Effector CD4-positive, alpha-beta T cell (primary cell): Measurements from ENCODE around the gene HCN3.
"Not testable (repeated sequence)": the region's sequence is repeated elsewhere in the genome, so short reads cannot be mapped to it uniquely, and the experiment has no call there.

Experiments used
- DNase-seq: peaks from one replicate; pipeline ENCODE4 v3.0.0-alpha.2; 2020

Gene HCN3

GRCh38 chr1:155285631-155286044, 8.4 kb downstream of the HCN3 start:
- DNase-seq = no peak

GRCh38 chr1:155286544-155286943, 9.3 kb downstream of the HCN3 start:
- no peak for DNase-seq

- DNase-seq = no peak
These were observed 10.8 kb downstream of the HCN3 start for GRCh38 chr1:155287987-155288543.

- not testable (repeated sequence) for DNase-seq
These were observed 13.7 kb downstream of the HCN3 start for GRCh38 chr1:155291006-155291405.

GRCh38 chr1:155293086-155293749, 16.0 kb downstream of the HCN3 start:
- no peak for DNase-seq

GRCh38 chr1:155294520-155295182, 17.4 kb downstream of the HCN3 start:
- no peak for DNase-seq

GRCh38 chr1:155295183-155295941, 18.1 kb downstream of the HCN3 start:
- DNase-seq = no peak

- DNase-seq = no peak
These were observed 18.6 kb downstream of the HCN3 start for GRCh38 chr1:155295942-155296267.

- DNase-seq = no peak
These were observed 19.4 kb downstream of the HCN3 start for GRCh38 chr1:155296661-155297060.

- DNase-seq = no peak
These were observed 20.1 kb downstream of the HCN3 start for GRCh38 chr1:155297384-155297783.

GRCh38 chr1:155300024-155300423, 22.8 kb downstream of the HCN3 start:
- DNase-seq = no peak

GRCh38 chr1:155300553-155301329, 23.5 kb downstream of the HCN3 start:
- no peak for DNase-seq

GRCh38 chr1:155301342-155301841, 24.1 kb downstream of the HCN3 start, which contains the start of gene PKLR:
Gene PKLR, minus strand, starts transcription at chr1:155301438. Its CDS starts 43 bp downstream, at chr1:155301395.
- DNase-seq = no peak

- no peak for DNase-seq
These were observed 27.3 kb downstream of the HCN3 start for GRCh38 chr1:155304558-155305063.

- DNase-seq = no peak
These were observed 28.7 kb downstream of the HCN3 start for GRCh38 chr1:155305881-155306391.

- DNase-seq = no peak
These were observed 30.0 kb downstream of the HCN3 start for GRCh38 chr1:155307247-155307740.

- DNase-seq = peak; percentile 97
These were observed 31.5 kb downstream of the HCN3 start, which contains the start of gene FDPS for GRCh38 chr1:155308493-155309422. Gene FDPS, plus strand, starts transcription at chr1:155308866. Its CDS starts 924 bp downstream, at chr1:155309790.

- DNase-seq = no peak
These were observed 32.3 kb downstream of the HCN3 start for GRCh38 chr1:155309423-155310021.

GRCh38 chr1:155313261-155313660, 36.0 kb downstream of the HCN3 start:
- DNase-seq = no peak

- DNase-seq = no peak
These were observed 39.7 kb downstream of the HCN3 start for GRCh38 chr1:155316922-155317321.
